ENCODE results near the gene FBP1. TPM values are rescaled to one million over a fixed set of nuclear protein-coding genes. Genes with fewer than 3 reads are reported as not detected.

The FBP1 gene
- total and polyA plus RNA-seq, 2 donors: 13.6 to 48.6 TPM

DNA sequence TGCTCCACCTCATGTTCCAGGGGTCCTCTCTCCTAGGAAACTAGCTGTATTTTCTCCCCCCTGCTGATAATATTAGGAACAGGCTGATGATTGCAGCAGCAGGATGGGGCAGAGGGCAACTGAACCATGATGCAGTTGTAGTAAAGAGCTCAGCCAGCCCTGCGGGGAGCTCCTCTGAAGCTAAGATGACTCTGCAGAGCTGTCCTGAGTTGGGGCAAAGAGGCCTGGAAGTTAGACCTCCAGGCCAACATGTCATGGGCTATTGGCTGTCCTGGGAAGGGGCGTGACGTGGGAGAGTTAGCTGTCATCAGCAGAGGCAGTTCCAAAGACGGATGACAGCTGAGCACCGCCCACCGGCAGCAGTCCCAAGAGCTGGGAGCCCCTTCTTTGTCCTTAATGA lies 6.6 kb upstream of the FBP1 start:
- Histone ChIP-seq H3K4me1 (ENCODE audit: insufficient read depth) (no peaks in the 10 kb centered on the region), H3K36me3 (ENCODE audit: insufficient read depth) (no peaks in the 10 kb centered on the region), H3K27ac (ENCODE audit: low read depth) (no peak overlapping the region), H3K4me3 (ENCODE audit: low read depth, low read length) (no peak overlapping the region)
- whole genome bisulfite sequencing: 72% methylated on average over 6 of the region's 6 CpGs
- no peak for DNase-seq (ENCODE audit: extremely low spot score)

DNA sequence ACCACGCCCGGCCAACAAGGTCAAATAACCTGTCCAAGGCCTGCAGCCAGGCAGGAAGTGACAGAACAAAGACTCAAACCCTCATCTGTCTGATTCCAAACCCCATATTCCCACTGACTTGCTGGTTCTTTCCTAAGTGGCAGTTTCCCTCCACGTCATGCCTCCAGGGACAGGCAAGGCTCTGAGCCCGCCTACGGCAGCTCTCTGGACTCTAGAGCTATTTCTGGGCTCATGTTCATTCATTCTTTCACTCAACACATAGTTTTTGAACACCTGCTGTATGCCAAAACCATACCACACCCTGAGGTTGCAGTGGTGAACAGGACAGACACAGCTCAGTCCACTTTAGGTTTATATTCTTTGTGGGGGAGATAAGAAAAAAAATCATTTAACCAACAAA lies 5.2 kb upstream of the FBP1 start:
- no peak overlapping the region for H3K27ac ChIP-seq (ENCODE audit: low read depth)
- H3K4me3 ChIP-seq (ENCODE audit: low read depth, low read length): no peak overlapping the region
- no peaks in the 10 kb centered on the region for H3K4me1 ChIP-seq (ENCODE audit: insufficient read depth)
- H3K36me3 ChIP-seq (ENCODE audit: insufficient read depth): no peaks in the 10 kb centered on the region
- DNase-seq (ENCODE audit: extremely low spot score): no peak
- 82% methylated on average over 5 of the region's 5 CpGs for WGBS

DNA sequence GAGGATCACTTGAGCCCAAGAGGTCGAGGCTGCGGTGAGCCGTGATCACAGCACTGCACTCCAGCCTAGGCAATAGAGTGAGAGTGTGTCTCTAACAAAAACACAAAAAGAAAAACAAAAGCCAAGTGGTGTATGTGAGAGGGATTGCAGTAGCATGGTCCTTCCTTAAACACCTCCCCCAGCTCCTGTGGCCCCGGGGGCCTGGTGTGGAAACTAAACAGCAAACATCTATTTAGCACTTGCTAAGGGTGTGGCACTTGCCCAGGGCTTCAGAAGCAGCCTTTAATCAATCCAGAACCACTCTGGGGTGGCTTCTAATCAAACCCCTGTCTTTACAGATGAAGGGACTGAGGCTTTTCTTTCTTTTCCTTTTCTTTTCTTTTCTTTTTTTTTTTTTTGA lies 4.4 kb upstream of the FBP1 start:
- no peak for DNase-seq (ENCODE audit: extremely low spot score)
- WGBS: 81% methylated on average over 4 of the region's 4 CpGs
- Histone ChIP-seq H3K4me3 (ENCODE audit: low read depth, low read length) (no peak overlapping the region), H3K27ac (ENCODE audit: low read depth) (no peak overlapping the region), H3K4me1 (ENCODE audit: insufficient read depth) (no peaks in the 10 kb centered on the region), H3K36me3 (ENCODE audit: insufficient read depth) (no peaks in the 10 kb centered on the region)

DNA sequence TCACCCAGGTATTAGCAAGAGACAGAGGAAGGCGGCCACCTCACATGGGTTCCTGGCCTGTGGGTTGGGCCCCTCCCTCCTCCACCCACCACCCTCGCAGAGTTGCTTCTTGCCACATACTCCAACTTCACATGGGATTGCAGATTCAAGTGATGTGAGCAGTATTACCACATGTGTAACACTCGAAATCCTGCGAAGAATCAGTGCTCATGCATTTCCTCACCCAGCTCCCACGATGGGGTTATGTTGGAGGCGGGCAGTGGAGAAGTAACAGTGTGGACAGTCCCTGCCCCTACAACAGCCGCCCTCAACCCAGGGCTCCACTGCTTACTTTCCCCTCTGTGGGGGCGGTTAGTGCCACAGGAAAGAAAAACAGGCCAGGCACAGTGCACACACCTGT lies 3.9 kb upstream of the FBP1 start:
- Histone ChIP-seq H3K4me1 (ENCODE audit: insufficient read depth) (no peaks in the 10 kb centered on the region), H3K36me3 (ENCODE audit: insufficient read depth) (no peaks in the 10 kb centered on the region), H3K4me3 (ENCODE audit: low read depth, low read length) (no peak overlapping the region), H3K27ac (ENCODE audit: low read depth) (no peak overlapping the region)
- DNase-seq (ENCODE audit: extremely low spot score): no peak
- 93% methylated on average over 8 of the region's 8 CpGs for WGBS

DNA sequence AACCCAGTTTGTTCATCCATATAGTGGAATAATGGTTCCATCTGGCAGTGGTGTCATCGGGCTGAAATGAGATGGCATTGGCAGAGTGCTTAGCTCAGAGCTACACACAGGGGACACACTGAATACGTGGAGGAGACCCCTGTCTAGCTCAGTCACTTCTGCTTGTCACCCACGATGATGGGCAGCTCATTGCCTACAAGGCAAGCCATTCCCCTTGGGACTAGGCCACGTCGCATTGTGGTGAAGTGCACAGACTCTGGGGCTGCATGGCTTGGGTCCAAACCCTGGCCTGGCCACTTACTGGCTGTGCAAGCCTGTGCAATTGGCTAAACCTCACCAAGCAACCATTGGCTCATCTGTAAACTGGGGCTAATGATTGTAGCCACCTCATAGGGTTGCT lies 3.2 kb upstream of the FBP1 start:
- H3K36me3 ChIP-seq (ENCODE audit: insufficient read depth): no peaks in the 10 kb centered on the region
- WGBS: 94% methylated on average over 5 of the region's 5 CpGs
- no peaks in the 10 kb centered on the region for H3K4me1 ChIP-seq (ENCODE audit: insufficient read depth)
- no peak overlapping the region for H3K27ac ChIP-seq (ENCODE audit: low read depth)
- H3K4me3 ChIP-seq (ENCODE audit: low read depth, low read length): no peak overlapping the region
- no peak for DNase-seq (ENCODE audit: extremely low spot score)

DNA sequence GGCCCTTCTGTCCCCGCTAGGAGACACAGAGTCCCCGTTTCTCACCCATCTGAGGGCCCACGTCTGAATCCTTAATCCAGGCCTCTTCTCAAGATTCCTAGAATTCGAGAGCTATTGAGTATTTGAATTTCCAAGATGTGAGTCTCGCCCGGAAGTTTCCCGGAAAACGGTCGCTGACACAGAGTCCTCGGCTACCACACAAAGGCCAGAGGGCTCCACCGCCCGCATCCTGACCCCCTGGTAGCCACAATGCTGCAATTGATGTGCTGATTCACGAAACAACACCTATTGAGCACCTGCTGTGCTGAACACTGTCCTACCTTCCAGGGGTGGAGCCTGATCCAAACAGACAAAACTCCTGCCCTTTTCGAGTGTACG lies 670 bp upstream of the FBP1 start:
- Histone ChIP-seq H3K36me3 (ENCODE audit: insufficient read depth) (no peaks in the 10 kb centered on the region), H3K4me1 (ENCODE audit: insufficient read depth) (no peaks in the 10 kb centered on the region), H3K27ac (ENCODE audit: low read depth) (peak overlapping the region; percentile 25), H3K4me3 (ENCODE audit: low read depth, low read length) (peak overlapping the region; percentile 64)
- WGBS: 71% methylated on average over 15 of the region's 15 CpGs
- no peak for DNase-seq (ENCODE audit: extremely low spot score)

DNA sequence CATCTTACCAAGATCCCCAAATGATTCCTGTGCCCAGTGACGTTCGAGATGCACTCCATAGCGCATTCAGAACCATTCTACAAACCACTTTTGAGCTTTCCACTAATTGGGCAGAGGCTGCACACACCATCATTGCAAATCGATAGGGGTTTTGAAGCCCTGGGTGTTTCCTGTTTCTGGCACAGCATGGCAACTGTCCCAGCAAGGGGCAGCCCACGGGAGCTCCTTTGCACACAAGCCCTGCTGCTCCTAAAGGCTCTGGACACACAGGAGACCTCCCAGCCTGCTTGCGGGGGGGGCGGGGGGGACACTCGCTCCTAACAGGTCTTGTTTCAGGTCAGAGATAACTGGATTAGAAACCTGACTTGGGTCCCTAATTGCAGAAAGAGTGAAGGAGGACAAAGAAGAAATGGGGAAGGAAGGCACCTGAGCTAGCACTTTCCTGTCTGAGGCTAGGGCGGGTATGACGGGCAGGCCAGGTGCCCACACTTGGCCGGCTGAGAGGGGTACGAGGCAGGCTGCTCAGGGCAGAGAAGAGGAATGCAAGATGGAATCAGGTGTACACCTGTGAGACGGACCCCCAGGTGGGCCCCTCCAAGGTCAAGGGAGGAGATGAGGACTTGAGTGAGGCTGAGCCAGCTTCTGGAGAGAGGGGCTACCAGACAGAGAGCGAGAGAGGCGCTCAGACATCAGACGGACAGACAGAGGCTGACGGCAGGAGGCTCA lies 820 bp downstream of the FBP1 start:
- Histone ChIP-seq H3K4me3 (ENCODE audit: low read depth, low read length) (peak overlapping the region; percentile 64), H3K36me3 (ENCODE audit: insufficient read depth) (no peaks in the 10 kb centered on the region), H3K27ac (ENCODE audit: low read depth) (no peak overlapping the region), H3K4me1 (ENCODE audit: insufficient read depth) (no peaks in the 10 kb centered on the region)
- DNase-seq (ENCODE audit: extremely low spot score): no peak
- WGBS: 63% methylated on average over 17 of the region's 17 CpGs

DNA sequence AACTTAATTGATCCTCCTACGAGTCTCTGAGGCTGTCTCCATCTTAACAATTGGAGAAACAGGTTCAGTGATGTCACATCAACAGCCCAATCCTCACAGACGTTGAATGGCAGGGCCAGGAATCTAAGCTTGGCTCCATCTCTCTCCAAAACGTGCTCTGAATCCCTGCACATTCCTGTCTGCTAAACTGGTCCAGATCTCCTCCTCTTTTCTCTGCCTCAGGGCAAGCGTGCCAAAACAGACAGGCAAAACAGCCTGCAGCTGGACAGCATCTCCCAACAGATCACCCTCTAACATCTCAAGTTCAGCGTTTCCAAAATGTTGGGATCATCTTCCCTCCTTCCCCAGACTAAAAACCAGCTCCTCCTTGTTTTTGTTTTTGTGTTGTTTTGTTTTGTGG lies 6.6 kb downstream of the FBP1 start:
- DNase-seq (ENCODE audit: extremely low spot score): no peak
- Histone ChIP-seq H3K4me3 (ENCODE audit: low read depth, low read length) (no peak overlapping the region), H3K27ac (ENCODE audit: low read depth) (no peak overlapping the region), H3K36me3 (ENCODE audit: insufficient read depth) (no peaks in the 10 kb centered on the region), H3K4me1 (ENCODE audit: insufficient read depth) (peaks cover 2% of the 10 kb centered on the region)
- 22% methylated on average over 5 of the region's 5 CpGs for WGBS

DNA sequence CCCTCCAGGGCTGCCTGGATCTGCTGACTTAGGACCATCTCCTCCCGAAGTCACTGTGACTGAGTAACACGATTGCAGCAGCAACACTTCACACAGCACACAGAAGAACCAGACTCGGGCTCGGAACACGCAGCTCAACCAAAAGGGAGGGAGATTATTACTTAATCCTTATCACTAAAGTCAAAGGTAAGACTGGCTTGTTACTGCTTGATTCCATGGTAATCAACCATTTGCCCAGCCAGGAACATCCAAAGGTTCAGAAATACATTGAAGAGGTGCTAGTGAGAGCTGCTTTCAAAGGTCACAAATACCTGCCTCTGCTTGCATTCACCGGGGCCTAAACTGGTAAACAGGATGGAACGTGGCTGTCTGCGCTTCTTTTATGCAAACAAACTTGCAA lies 7.7 kb downstream of the FBP1 start:
- 67% methylated on average over 8 of the region's 8 CpGs for WGBS
- Histone ChIP-seq H3K27ac (ENCODE audit: low read depth) (no peak overlapping the region), H3K4me1 (ENCODE audit: insufficient read depth) (peaks cover 2% of the 10 kb centered on the region), H3K36me3 (ENCODE audit: insufficient read depth) (no peaks in the 10 kb centered on the region), H3K4me3 (ENCODE audit: low read depth, low read length) (no peak overlapping the region)
- DNase-seq (ENCODE audit: extremely low spot score): no peak

DNA sequence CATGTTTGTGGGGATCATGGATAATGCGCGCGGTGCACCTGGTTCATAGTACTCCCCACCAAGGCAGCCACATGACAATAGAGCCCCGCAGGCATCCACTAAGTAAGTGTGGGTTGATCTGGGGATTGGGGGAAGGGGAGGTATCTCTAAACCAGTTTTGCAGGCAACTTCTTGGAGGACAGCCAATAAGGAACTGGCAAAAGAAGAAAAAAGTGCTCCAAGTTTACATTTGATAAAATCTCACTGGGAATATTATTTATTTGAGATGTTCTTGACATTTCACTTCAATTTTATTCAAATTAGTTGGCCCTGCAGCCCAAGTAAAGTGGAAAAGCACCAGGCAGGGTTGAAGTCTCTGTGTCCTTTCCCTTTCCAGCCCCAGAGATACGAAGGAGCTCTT lies 8.5 kb downstream of the FBP1 start:
- no peak overlapping the region for H3K27ac ChIP-seq (ENCODE audit: low read depth)
- H3K4me1 ChIP-seq (ENCODE audit: insufficient read depth): peaks cover 2% of the 10 kb centered on the region
- peak; percentile 77 for DNase-seq (ENCODE audit: extremely low spot score)
- no peak overlapping the region for H3K4me3 ChIP-seq (ENCODE audit: low read depth, low read length)
- H3K36me3 ChIP-seq (ENCODE audit: insufficient read depth): no peaks in the 10 kb centered on the region
- WGBS: 73% methylated on average over 5 of the region's 5 CpGs

DNA sequence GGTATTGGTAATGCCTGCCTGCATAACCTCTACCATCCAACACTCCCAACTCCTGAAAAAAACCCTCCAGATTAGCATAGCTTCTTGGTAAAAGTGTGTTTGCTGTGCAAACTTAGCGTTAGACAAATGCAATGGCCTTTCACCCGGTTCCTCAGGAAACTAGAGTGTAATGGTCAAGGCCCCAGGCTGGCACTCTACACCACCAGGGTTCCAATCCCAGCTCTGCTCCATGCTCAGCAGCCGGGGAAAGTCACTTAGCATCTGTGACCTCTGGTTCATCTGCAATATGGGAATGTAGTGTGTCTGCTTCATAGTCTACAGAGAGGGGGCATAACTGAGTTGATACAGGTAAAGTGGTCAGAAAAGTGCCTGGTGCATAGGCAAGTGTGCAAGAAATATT lies 9.0 kb downstream of the FBP1 start:
- no peak for DNase-seq (ENCODE audit: extremely low spot score)
- 85% methylated on average over 3 of the region's 3 CpGs for WGBS
- H3K4me1 ChIP-seq (ENCODE audit: insufficient read depth): peaks cover 2% of the 10 kb centered on the region
- no peak overlapping the region for H3K27ac ChIP-seq (ENCODE audit: low read depth)
- no peak overlapping the region for H3K4me3 ChIP-seq (ENCODE audit: low read depth, low read length)
- no peaks in the 10 kb centered on the region for H3K36me3 ChIP-seq (ENCODE audit: insufficient read depth)

DNA sequence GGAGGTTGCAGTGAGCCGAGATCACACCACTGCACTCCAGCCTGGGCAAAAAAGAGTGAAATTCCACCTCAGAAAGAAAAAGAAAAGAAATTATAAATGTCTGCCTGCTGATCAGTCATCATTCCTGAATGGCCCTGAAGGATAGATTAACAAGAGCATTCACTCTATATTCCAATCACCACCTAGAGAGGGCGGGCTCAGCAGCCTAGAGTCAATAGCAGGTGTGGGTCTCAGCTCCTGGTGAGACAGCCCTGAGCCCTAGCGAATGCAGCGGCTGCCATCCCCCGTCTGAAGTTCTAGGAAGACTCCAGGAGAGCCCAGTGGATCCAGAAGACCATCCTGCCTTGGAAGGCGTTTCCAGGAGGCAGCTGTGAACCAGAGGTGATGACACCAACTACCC lies 12.0 kb downstream of the FBP1 start:
- no peak for DNase-seq (ENCODE audit: extremely low spot score)
- H3K36me3 ChIP-seq (ENCODE audit: insufficient read depth): no peaks in the 10 kb centered on the region
- no peaks in the 10 kb centered on the region for H3K4me1 ChIP-seq (ENCODE audit: insufficient read depth)
- no peak overlapping the region for H3K4me3 ChIP-seq (ENCODE audit: low read depth, low read length)
- 94% methylated on average over 6 of the region's 6 CpGs for WGBS
- H3K27ac ChIP-seq (ENCODE audit: low read depth): no peak overlapping the region

DNA sequence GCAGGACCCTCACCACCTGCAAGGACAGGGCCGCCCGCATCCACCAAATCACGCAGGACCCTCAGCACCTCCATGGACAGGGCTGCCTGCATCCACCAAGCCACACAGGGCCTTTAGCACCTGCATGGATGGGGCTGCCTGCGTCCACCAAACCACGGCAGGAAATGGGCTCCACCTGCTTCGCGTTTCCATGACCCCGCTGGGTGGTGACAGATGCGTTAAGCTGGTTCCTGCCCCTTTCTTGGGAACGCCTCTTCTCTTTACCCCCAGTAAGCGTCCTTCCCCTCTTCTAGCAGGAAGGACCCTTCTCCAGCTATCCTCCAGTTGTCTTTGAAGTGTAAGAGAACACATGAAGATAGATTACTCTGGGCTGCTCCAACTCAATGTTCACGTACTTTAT lies 13.5 kb downstream of the FBP1 start:
- Histone ChIP-seq H3K36me3 (ENCODE audit: insufficient read depth) (no peaks in the 10 kb centered on the region), H3K27ac (ENCODE audit: low read depth) (no peak overlapping the region), H3K4me3 (ENCODE audit: low read depth, low read length) (no peak overlapping the region), H3K4me1 (ENCODE audit: insufficient read depth) (no peaks in the 10 kb centered on the region)
- no peak for DNase-seq (ENCODE audit: extremely low spot score)
- 75% methylated on average over 12 of the region's 12 CpGs for WGBS

DNA sequence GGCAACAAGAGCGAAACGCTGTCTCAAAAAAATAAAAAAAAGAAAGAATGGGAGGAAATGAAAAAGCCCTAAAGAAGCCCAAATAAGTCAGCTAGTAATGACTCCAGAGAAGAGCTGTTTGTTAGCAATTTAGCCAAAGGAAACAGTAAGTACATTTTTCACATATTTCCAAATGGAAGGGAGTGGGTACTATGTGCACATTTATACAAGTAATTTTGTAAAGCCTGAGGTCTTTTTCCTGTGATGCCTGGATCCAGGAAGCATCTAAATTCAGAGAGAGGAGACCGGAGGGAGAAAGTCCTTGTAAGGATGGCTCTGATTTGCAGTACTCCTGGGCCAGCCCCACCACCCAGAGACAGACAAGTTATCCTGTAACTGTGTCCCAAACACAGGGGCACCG lies 14.7 kb downstream of the FBP1 start:
- Histone ChIP-seq H3K36me3 (ENCODE audit: insufficient read depth) (no peaks in the 10 kb centered on the region), H3K27ac (ENCODE audit: low read depth) (no peak overlapping the region), H3K4me3 (ENCODE audit: low read depth, low read length) (no peak overlapping the region), H3K4me1 (ENCODE audit: insufficient read depth) (no peaks in the 10 kb centered on the region)
- WGBS: 72% methylated on average over 4 of the region's 4 CpGs
- no peak for DNase-seq (ENCODE audit: extremely low spot score)

DNA sequence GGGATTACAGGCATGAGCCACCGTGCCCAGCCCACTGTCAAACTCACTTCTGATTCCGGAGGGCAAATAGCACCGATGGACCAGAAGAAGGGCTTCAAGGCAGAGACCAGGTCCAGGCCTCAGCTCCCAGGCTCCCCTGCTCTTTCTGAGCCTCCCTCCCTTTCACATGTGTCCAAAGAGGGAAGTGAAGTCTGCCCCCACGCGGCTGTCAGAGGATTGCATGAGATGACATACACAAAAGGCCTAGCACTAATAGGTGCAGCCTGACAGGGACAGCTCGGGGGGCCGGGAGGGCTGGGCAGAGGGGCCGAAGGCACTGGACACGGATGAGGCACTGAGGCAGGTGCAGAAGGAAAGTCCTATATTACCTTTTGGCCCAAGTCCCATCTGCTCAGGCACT lies 16.1 kb downstream of the FBP1 start:
- H3K4me1 ChIP-seq (ENCODE audit: insufficient read depth): no peaks in the 10 kb centered on the region
- H3K27ac ChIP-seq (ENCODE audit: low read depth): no peak overlapping the region
- H3K36me3 ChIP-seq (ENCODE audit: insufficient read depth): no peaks in the 10 kb centered on the region
- WGBS: 80% methylated on average over 9 of the region's 9 CpGs
- H3K4me3 ChIP-seq (ENCODE audit: low read depth, low read length): no peak overlapping the region
- no peak for DNase-seq (ENCODE audit: extremely low spot score)

All from urinary bladder (tissue), 4 donors.